ENCODE results near the gene PLCG1.

Gene PLCG1

GRCh38 chr20:41143354-41143753 is 6.0 kb downstream of the PLCG1 start:
- no peak overlapping the region for H3K27ac ChIP-seq (ENCODE audit: insufficient read depth, low read depth, low read length, poor library complexity, severe bottlenecking)
- no peaks in the 10 kb centered on the region for H3K9me3 ChIP-seq (ENCODE audit: control insufficient read depth, low read length)
- WGBS, 2 experiments = 92 to 93% methylated on average over 2 of the region's 2 CpGs
- H3K4me1 ChIP-seq (ENCODE audit: control insufficient read depth, insufficient read depth, low read length) = peaks cover 38% of the 10 kb centered on the region
- H3K27me3 ChIP-seq (ENCODE audit: control insufficient read depth, insufficient read depth, low read length, poor library complexity, severe bottlenecking) = no peaks in the 10 kb centered on the region
- H3K4me3 ChIP-seq (ENCODE audit: insufficient read depth, low read depth, low read length) = no peak overlapping the region
- H3K36me3 ChIP-seq (ENCODE audit: control insufficient read depth, insufficient read depth, low read length) = no peaks in the 10 kb centered on the region

- no peaks in the 10 kb centered on the region for H3K9me3 ChIP-seq (ENCODE audit: control insufficient read depth, low read length)
- no peaks in the 10 kb centered on the region for H3K36me3 ChIP-seq (ENCODE audit: control insufficient read depth, insufficient read depth, low read length)
- peaks cover 21% of the 10 kb centered on the region for H3K4me1 ChIP-seq (ENCODE audit: control insufficient read depth, insufficient read depth, low read length)
- H3K27me3 ChIP-seq (ENCODE audit: control insufficient read depth, insufficient read depth, low read length, poor library complexity, severe bottlenecking) = no peaks in the 10 kb centered on the region
- no peak overlapping the region for H3K4me3 ChIP-seq (ENCODE audit: insufficient read depth, low read depth, low read length)
- H3K27ac ChIP-seq (ENCODE audit: insufficient read depth, low read depth, low read length, poor library complexity, severe bottlenecking) = no peak overlapping the region
- WGBS, 2 experiments = 97% methylated on average over 2 of the region's 2 CpGs
Measured at GRCh38 chr20:41145317-41145716, 8.0 kb downstream of the PLCG1 start.

GRCh38 chr20:41145821-41146620 is 8.7 kb downstream of the PLCG1 start:
- Histone ChIP-seq H3K4me1 (ENCODE audit: control insufficient read depth, insufficient read depth, low read length) (peaks cover 14% of the 10 kb centered on the region), H3K27ac (ENCODE audit: insufficient read depth, low read depth, low read length, poor library complexity, severe bottlenecking) (no peak overlapping the region), H3K36me3 (ENCODE audit: control insufficient read depth, insufficient read depth, low read length) (no peaks in the 10 kb centered on the region), H3K4me3 (ENCODE audit: insufficient read depth, low read depth, low read length) (no peak overlapping the region), H3K9me3 (ENCODE audit: control insufficient read depth, low read length) (no peaks in the 10 kb centered on the region), H3K27me3 (ENCODE audit: control insufficient read depth, insufficient read depth, low read length, poor library complexity, severe bottlenecking) (no peaks in the 10 kb centered on the region)
- WGBS, 2 experiments = 95 to 96% methylated on average over 12 of the region's 12 CpGs

GRCh38 chr20:41147767-41148191 is 10.4 kb downstream of the PLCG1 start:
- H3K36me3 ChIP-seq (ENCODE audit: control insufficient read depth, insufficient read depth, low read length) = no peaks in the 10 kb centered on the region
- H3K4me3 ChIP-seq (ENCODE audit: insufficient read depth, low read depth, low read length) = no peak overlapping the region
- H3K4me1 ChIP-seq (ENCODE audit: control insufficient read depth, insufficient read depth, low read length) = no peaks in the 10 kb centered on the region
- no peaks in the 10 kb centered on the region for H3K27me3 ChIP-seq (ENCODE audit: control insufficient read depth, insufficient read depth, low read length, poor library complexity, severe bottlenecking)
- no peaks in the 10 kb centered on the region for H3K9me3 ChIP-seq (ENCODE audit: control insufficient read depth, low read length)
- H3K27ac ChIP-seq (ENCODE audit: insufficient read depth, low read depth, low read length, poor library complexity, severe bottlenecking) = no peak overlapping the region
- WGBS, 2 experiments = 91 to 92% methylated on average over 8 of the region's 8 CpGs

- Histone ChIP-seq H3K4me1 (ENCODE audit: control insufficient read depth, insufficient read depth, low read length) (no peaks in the 10 kb centered on the region), H3K27me3 (ENCODE audit: control insufficient read depth, insufficient read depth, low read length, poor library complexity, severe bottlenecking) (no peaks in the 10 kb centered on the region), H3K36me3 (ENCODE audit: control insufficient read depth, insufficient read depth, low read length) (no peaks in the 10 kb centered on the region), H3K9me3 (ENCODE audit: control insufficient read depth, low read length) (no peaks in the 10 kb centered on the region), H3K4me3 (ENCODE audit: insufficient read depth, low read depth, low read length) (no peak overlapping the region), H3K27ac (ENCODE audit: insufficient read depth, low read depth, low read length, poor library complexity, severe bottlenecking) (no peak overlapping the region)
- 92 to 93% methylated on average over 4 to 5 of the region's 5 CpGs for WGBS, 2 experiments
Measured at GRCh38 chr20:41148942-41149341, 11.6 kb downstream of the PLCG1 start.

- Histone ChIP-seq H3K27ac (ENCODE audit: insufficient read depth, low read depth, low read length, poor library complexity, severe bottlenecking) (no peak overlapping the region), H3K36me3 (ENCODE audit: control insufficient read depth, insufficient read depth, low read length) (no peaks in the 10 kb centered on the region), H3K27me3 (ENCODE audit: control insufficient read depth, insufficient read depth, low read length, poor library complexity, severe bottlenecking) (no peaks in the 10 kb centered on the region), H3K4me1 (ENCODE audit: control insufficient read depth, insufficient read depth, low read length) (peaks cover 7% of the 10 kb centered on the region), H3K4me3 (ENCODE audit: insufficient read depth, low read depth, low read length) (no peak overlapping the region), H3K9me3 (ENCODE audit: control insufficient read depth, low read length) (no peaks in the 10 kb centered on the region)
- WGBS, 2 experiments = 92 to 93% methylated on average over 3 of the region's 3 CpGs
Measured at GRCh38 chr20:41150664-41151063, 13.3 kb downstream of the PLCG1 start.

GRCh38 chr20:41151134-41151869 is 14.0 kb downstream of the PLCG1 start:
- Histone ChIP-seq H3K9me3 (ENCODE audit: control insufficient read depth, low read length) (no peaks in the 10 kb centered on the region), H3K27me3 (ENCODE audit: control insufficient read depth, insufficient read depth, low read length, poor library complexity, severe bottlenecking) (no peaks in the 10 kb centered on the region), H3K36me3 (ENCODE audit: control insufficient read depth, insufficient read depth, low read length) (no peaks in the 10 kb centered on the region), H3K27ac (ENCODE audit: insufficient read depth, low read depth, low read length, poor library complexity, severe bottlenecking) (no peak overlapping the region), H3K4me1 (ENCODE audit: control insufficient read depth, insufficient read depth, low read length) (peaks cover 9% of the 10 kb centered on the region), H3K4me3 (ENCODE audit: insufficient read depth, low read depth, low read length) (no peak overlapping the region)
- WGBS, 2 experiments = 97% methylated on average over 5 of the region's 5 CpGs

- H3K36me3 ChIP-seq (ENCODE audit: control insufficient read depth, insufficient read depth, low read length) = no peaks in the 10 kb centered on the region
- no peaks in the 10 kb centered on the region for H3K27me3 ChIP-seq (ENCODE audit: control insufficient read depth, insufficient read depth, low read length, poor library complexity, severe bottlenecking)
- no peaks in the 10 kb centered on the region for H3K9me3 ChIP-seq (ENCODE audit: control insufficient read depth, low read length)
- H3K4me1 ChIP-seq (ENCODE audit: control insufficient read depth, insufficient read depth, low read length) = peaks cover 9% of the 10 kb centered on the region
- no peak overlapping the region for H3K4me3 ChIP-seq (ENCODE audit: insufficient read depth, low read depth, low read length)
- 88 to 89% methylated on average over 5 of the region's 5 CpGs for WGBS, 2 experiments
- H3K27ac ChIP-seq (ENCODE audit: insufficient read depth, low read depth, low read length, poor library complexity, severe bottlenecking) = no peak overlapping the region
Measured at GRCh38 chr20:41152108-41152757, 14.9 kb downstream of the PLCG1 start.

- Histone ChIP-seq H3K27me3 (ENCODE audit: control insufficient read depth, insufficient read depth, low read length, poor library complexity, severe bottlenecking) (no peaks in the 10 kb centered on the region), H3K4me1 (ENCODE audit: control insufficient read depth, insufficient read depth, low read length) (peaks cover 17% of the 10 kb centered on the region), H3K4me3 (ENCODE audit: insufficient read depth, low read depth, low read length) (no peak overlapping the region), H3K27ac (ENCODE audit: insufficient read depth, low read depth, low read length, poor library complexity, severe bottlenecking) (no peak overlapping the region), H3K36me3 (ENCODE audit: control insufficient read depth, insufficient read depth, low read length) (peaks cover 5% of the 10 kb centered on the region), H3K9me3 (ENCODE audit: control insufficient read depth, low read length) (no peaks in the 10 kb centered on the region)
- WGBS, 2 experiments = 93 to 95% methylated on average over 8 of the region's 8 CpGs
Measured at GRCh38 chr20:41154436-41155176, 17.3 kb downstream of the PLCG1 start.

All from ectodermal cell (in vitro differentiated cells).